GM19438 (cell line): ENCODE data around the gene SYT10.
"Not testable (repeated sequence)": the region's sequence is repeated elsewhere in the genome, so short reads cannot be mapped to it uniquely, and the experiment has no call there.

ENCODE experiments used
- ATAC-seq: cut with Tn5 transposase; IDR thresholded peaks from one replicate; pipeline ENCODE4 v1.9.1; 2021; ENCODE audit warnings: low read depth; ENCODE audit not compliant: unreplicated experiment

Gene SYT10

GRCh38 chr12:33357181-33357580, 82.4 kb downstream of the SYT10 start:
- no peak for ATAC-seq

DNA sequence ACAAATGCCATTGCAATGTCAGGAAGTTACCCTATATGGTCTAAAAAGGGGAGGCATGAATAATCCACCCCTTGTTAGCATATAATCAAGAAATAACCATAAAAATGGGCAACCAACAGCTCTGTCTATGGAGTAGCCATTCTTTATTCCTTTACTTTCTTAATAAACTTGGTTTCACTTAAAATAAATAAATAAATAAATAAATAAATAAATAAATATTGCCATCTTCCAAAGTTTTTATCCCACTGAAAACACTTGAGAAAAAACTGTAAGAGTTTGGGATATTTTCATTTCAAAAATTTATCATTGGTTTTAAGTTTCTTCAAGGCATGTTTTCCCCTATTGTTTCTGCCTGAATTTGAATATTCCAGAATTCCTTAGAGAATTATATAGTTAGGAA, 89.8 kb downstream of the SYT10 start:
- ATAC-seq: no peak

GRCh38 chr12:33331961-33332398, 107.6 kb downstream of the SYT10 start:
- not testable (repeated sequence) for ATAC-seq

GRCh38 chr12:33330940-33331339, 108.7 kb downstream of the SYT10 start:
- no peak for ATAC-seq
